ENCODE data around the gene NMS.
A peak's percentile ranks its signal among the peaks of the same experiment; 100 is the strongest.

NMS gene, protein sequence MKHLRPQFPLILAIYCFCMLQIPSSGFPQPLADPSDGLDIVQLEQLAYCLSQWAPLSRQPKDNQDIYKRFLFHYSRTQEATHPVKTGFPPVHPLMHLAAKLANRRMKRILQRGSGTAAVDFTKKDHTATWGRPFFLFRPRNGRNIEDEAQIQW

DNA sequence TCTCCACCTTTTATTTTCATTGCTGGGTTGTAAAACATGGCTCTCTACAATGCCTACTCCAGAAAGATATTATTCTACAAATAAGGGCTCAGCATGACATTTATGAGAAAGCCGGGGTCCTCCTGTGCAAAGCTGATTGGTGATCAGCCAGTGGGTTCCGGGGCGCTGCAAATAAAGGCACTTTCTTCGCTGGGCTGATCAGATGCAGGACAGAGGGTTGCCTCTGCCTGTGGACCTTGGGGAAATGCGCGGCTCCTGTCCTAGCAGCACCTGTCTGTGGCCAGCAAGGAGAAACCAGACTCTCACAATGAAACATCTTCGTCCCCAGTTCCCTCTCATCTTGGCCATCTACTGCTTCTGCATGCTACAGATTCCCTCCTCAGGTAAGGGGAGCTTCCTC, at the start of gene NMS:
Gene NMS (plus strand): TSS at position 301 of the 400 bp plus-strand sequence. CDS start 7 bp downstream, at position 308.
- DNase-seq = no peak

DNA sequence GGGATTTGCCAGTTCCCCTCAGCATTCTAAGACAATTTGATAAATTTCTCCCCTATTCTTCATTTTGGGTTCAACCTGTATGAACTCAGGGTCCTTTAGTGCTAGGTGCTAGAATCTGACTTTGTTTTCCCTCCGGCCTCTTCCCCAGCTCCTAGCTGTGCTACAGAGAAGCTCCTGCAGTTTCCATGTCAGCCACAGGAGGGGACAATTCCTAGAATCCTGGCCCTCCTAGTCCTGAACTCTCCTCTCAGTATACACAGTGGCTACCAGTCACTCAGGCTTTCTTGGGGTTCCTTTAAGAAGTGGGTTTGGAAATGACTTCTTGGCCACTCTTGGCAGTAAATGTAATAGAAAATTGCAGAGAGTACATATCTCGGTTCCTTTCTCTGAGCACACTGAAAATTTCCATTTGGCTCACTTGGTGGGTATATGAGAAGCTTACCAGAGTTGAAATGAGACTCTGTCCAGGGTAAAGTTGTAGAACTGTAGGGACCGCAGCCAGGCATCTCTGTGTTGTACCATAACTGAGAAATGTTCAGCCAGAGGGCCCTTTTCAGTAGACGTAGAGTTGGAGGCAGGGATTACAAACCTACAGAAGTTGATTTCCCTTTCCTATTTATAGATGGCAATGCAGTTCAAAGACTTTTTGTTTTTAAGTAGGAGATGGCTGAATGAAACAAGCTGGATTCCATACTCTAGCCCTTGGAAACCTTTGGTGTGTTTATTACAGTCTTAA, 47.8 kb upstream of the NMS start:
- peak; percentile 74 for DNase-seq

GRCh38 chr2:100423631-100424030, 46.7 kb upstream of the NMS start:
- no peak for DNase-seq

DNA sequence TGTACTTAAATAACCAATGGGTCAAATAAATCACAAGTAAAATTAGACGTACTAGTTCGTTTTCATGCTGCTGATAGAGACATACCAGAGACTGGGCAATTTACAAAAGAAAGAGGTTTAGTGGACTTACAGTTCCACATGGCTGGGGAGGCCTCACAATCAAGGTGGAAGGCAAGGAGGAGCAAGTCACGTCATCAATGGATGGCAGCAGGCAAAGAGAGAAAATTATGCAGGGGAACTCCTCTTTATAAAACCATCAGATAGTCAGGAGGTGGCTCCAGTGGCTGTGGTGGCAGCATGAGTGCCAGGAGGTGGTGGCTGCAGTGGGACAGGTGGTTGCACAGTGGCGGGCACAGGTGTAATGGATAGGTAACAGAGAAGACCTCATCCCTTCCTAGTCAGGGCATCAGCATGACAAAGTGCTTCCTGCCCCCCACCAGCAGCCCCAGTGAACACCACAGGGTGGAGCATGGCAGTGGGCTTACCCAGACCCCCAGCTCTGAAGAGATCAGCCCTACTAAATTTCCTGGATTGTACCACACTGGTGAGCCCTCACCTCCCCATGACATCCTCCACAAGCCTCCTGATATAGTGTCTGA, 45.9 kb upstream of the NMS start:
- DNase-seq = no peak

DNA sequence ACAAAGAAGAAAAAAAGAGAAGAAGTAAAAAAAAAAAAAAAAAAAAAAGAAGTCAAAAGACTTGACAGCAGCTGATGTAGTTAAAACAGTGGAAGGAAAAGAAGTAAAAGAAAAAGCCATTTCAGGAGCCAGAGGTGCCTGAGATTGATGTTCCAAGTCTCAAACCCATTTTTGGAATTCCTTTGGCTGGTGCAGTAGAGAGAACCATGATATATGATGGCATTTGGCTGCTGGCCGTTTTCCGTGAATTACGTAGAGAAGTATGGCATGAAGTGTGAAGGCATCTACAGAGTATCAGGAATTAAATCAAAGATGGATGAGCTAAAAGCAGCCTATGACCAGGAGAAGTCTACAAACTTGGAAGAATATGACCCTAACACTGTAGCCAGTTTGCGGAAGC, 45.2 kb upstream of the NMS start:
- no peak for DNase-seq

- no peak for DNase-seq
These were observed 44.5 kb upstream of the NMS start for GRCh38 chr2:100425573-100426383.

- DNase-seq = no peak
These were observed 43.9 kb upstream of the NMS start for GRCh38 chr2:100426384-100426720.

- no peak for DNase-seq
These were observed 43.2 kb upstream of the NMS start for GRCh38 chr2:100427111-100427510.

- DNase-seq = peak; percentile 91
These were observed 42.5 kb upstream of the NMS start for GRCh38 chr2:100427627-100428258.

- DNase-seq = no peak
These were observed 40.6 kb upstream of the NMS start for GRCh38 chr2:100429726-100430125.

DNA sequence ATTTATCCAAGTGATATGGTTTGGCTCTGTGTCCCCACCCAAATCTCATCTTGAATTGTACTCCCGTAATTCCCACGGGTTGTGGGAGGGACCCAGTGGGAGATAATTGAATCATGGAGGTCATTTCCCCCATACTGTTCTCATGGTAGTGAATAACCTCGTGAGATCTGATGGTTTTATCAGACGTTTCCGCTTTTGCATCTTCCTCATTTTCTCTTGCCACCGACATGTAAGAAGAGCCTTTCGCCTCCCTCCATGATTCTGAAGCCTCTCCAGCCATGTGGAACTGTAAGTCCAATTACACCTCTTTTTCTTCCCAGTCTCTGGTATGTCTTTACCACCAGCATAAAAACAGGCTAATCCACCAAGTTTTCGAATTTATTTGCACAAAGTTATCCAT, 32.5 kb upstream of the NMS start:
- no peak for DNase-seq

GRCh38 chr2:100446696-100447095, 23.6 kb upstream of the NMS start:
- DNase-seq = no peak

DNA sequence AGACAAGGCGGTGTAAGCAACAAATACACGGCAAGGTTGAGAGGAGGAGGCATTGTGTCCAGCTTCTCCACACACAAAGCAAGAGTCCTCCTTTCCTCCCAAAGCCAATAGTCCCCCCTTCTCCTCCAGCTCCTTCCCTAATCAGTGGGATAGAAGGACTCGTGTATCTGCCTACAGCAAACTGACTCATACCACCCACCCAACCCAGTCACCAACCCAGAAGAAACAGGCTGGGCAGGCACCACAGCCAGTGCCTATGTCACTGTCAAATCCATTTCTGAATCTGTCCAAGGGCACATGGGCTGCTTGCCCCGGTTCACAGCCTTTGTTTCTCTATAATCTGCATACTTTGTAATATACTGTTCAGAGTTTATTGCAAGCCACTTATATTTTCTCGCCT, 19.2 kb upstream of the NMS start:
- DNase-seq = no peak

DNA sequence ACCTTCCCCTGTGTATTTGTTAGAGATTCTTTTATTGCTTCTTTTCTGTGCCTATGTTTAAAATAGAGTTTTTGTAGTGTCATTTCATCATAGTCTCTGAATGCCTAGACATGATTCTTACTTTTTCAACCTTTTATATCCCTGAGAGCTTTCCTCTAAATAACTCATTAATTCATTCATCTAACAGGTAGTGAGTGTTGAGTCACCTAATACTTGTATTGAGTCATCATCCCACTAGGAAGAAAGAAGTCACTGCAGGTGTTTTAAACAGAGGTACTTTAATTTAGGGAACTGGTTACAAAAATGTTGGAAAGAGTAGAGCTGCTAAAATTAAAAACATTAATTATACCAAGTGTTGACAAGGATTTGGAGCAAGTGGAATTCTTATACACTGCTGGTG, 18.5 kb upstream of the NMS start:
- peak; percentile 6 for DNase-seq

DNA sequence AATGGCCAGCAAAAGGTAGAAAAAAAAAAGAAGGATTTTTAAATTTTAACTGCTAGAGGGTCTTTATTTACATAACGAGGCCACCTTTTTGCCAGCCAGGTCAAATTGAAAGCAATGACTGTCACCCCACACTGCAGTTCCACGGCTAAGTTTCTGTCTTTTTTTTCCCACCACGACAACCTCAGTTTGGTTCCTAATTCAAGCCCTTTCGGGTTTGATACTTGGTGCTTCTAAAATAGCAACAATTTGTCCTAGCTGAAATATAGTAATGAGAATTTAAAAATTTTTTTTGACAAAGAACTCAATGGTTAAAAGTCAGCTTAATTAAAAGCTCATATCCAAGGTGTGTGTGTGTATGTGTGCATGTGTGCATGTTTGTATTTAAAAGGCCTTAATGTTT, 16.4 kb upstream of the NMS start:
- no peak for DNase-seq

GRCh38 chr2:100456357-100456756, 13.9 kb upstream of the NMS start:
- peak; percentile 57 for DNase-seq

DNA sequence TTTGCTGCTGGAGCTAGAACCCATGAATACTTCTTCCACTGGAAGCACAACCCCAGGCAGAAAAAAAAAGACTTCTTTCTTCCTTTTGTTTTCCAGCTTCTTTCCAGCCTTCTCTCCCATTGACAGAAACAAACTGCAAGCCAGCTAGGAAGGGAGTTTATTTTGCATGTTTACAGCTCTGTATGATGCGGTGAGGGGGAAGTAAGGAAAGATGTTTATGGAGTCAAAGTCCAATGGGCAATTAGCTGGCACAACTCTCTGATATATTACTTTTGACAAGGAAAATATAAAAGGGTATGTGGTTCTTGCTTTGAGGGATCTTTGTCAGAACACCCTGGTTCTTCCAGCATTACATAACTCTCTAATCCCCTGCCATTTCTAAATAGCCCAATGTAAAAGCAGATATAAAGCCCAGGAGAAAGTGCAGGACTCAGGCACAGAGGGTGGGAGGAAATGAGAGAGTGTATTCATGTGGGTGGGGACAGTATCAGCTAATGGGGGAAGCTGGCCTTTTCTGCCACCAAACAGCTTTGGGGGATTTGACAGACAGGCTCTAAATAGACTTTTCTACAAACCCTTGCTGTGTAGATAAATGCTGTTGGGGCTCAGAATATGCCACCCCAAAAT, 9.3 kb upstream of the NMS start:
- DNase-seq = no peak

DNA sequence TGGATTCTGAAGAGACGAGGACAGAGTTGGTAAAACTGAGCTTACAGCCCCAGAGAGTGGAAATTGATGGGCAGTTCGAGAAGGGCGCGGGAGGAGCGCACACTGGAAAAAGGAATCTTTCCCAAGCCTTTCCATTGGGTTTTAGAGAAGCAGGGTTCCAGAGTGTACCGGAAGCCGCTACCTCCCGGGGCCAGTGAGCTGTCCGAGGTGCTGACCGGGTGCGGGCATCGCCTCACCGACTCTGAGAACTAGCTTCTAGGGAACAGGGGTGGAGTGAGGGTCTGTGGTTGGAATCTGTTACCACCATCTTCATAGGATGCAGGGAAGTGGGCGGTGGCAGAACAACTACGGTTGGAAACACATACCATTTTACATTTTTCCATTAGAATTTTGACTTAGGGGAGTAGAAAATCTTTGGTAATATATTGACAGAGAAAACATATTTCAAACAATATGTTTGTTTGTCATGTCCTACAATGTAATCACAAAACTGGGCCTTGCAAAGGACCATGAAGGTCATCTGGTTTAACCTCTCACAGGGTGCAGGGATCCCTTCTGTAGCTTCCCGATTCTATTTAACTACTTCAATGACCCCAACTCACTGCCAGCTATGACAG, 724 bp downstream of the NMS start:
- no peak for DNase-seq

GRCh38 chr2:100476606-100477005, 6.3 kb downstream of the NMS start:
- no peak for DNase-seq

DNA sequence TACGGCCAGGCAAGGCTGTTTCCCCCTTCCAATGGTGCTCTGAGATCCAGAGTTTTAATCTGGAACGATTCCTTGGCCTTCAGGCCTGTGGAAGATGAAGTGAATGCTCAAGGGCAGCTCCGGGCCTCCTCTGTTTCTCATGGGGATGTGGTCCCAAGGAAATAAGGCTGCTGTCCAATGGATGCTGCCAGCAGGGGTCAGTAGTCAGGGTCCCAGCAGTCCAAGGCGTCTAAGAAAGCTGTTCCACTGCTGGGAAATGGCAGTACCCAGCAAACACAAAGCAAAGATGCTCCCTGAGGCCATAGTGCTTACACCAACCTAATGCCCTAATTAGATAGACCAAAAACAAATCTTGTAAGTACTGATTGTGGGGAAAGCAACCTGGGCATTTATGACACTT, 12.5 kb downstream of the NMS start:
- DNase-seq = peak; percentile 22

- DNase-seq = peak; percentile 84
These were observed 13.6 kb downstream of the NMS start for GRCh38 chr2:100483895-100484294.

DNA sequence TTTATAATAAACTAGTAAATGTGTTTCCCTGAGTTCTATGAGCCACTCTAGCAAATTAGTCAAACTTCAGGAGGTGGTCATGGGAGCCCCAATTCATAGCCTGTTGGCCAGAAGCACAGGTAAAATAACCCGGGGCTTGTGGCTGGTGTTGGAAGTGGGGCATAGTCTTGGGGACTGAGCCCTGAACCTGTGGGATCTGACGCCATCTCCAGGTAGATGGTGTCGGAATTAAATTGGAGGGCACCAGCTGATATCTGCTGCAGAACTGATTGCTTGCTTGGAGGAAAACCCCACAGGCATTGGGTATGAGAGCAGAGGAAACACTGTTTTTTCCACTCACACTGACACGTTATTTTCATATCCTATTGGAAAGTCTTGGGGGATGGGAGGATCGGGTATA, 14.1 kb downstream of the NMS start:
- DNase-seq = peak; percentile 38

All from DMS53 (cell line).